MM.1S (cell line): ENCODE results near the gene CD6.

ENCODE experiments used
- EZH2 ChIP-seq: fragments of 300-600 bp; sonication (generic); optimal IDR thresholded peaks from 2 replicates; pipeline ENCODE3; 2017; ENCODE audit warnings: low read depth, mild to moderate bottlenecking, antibody characterized with exemption, low read length, mixed read lengths
- TF ChIP-seq, protein P1 (sequence below): fragments of 300-600 bp; sonication (generic); IDR thresholded peaks from 2 replicates; pipeline ENCODE4 v1.5.1; 2016; ENCODE audit warnings: antibody characterized with exemption, low read length, mixed read lengths

DNA sequence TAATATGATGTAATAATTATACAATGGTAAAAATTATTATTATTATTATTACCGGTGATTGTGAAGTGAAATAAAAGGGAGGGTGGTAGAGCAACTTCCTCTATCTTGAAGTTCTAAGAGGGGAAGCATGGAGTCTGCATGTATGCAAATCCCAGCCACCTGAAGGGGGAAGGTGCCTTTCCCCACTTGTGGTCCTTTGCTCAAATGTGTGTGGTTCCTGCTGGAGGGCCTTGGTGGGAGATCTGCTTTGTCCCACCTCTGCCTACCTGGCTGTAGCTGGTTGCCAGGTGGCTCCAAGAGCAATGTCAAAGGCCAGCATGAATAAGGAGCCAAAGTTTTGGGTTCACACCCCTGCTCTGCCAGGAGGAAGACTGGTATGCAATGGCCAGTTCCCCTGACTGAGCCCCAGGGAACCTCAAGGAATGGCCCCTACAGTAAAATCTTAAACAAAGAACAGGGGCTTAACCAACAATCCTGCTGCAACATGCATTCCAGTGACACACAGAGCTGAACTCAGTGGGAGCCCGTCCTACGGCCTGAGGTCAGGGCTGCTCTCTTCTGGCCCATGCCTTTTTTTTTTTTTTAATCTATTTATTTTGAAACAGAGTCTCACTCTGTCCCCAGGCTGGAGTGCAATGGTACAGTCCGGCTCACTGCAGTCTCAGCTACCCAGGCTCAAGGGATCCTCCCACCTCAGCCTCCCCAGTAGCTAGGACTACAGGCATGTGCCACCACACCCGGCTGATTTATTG lies 38.7 kb upstream of the CD6 start:
- TF ChIP-seq, protein P1, sequence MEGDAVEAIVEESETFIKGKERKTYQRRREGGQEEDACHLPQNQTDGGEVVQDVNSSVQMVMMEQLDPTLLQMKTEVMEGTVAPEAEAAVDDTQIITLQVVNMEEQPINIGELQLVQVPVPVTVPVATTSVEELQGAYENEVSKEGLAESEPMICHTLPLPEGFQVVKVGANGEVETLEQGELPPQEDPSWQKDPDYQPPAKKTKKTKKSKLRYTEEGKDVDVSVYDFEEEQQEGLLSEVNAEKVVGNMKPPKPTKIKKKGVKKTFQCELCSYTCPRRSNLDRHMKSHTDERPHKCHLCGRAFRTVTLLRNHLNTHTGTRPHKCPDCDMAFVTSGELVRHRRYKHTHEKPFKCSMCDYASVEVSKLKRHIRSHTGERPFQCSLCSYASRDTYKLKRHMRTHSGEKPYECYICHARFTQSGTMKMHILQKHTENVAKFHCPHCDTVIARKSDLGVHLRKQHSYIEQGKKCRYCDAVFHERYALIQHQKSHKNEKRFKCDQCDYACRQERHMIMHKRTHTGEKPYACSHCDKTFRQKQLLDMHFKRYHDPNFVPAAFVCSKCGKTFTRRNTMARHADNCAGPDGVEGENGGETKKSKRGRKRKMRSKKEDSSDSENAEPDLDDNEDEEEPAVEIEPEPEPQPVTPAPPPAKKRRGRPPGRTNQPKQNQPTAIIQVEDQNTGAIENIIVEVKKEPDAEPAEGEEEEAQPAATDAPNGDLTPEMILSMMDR = no peak
- TF ChIP-seq EZH2 = no peak
